HG02885 (cell line): ENCODE data around the gene GRM8.

Experiments
- ATAC-seq: cut with Tn5 transposase; IDR thresholded peaks from one replicate; pipeline ENCODE4 v1.9.1; 2021; ENCODE audit warnings: mild to moderate bottlenecking; ENCODE audit not compliant: unreplicated experiment, poor library complexity

GRM8 gene

DNA sequence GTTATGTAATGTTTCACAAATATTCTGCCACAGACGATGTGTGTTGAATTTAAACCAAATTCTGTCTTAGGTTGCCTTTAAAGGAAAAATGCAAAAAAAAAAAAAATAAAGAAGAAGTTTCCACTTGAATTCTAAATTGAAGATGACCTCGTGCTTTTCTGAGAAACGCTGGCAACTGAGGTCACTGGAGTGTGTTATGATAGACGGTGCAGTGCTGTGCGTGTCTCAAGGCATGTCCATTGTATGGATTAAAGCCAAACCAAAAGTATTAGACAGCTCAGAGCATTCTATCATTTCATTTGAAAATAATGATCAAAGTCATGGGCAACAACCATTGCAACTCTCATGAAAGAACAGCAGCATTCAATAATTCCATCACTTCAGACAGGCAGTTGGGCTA lies 483.9 kb downstream of the GRM8 start:
- ATAC-seq: no peak

DNA sequence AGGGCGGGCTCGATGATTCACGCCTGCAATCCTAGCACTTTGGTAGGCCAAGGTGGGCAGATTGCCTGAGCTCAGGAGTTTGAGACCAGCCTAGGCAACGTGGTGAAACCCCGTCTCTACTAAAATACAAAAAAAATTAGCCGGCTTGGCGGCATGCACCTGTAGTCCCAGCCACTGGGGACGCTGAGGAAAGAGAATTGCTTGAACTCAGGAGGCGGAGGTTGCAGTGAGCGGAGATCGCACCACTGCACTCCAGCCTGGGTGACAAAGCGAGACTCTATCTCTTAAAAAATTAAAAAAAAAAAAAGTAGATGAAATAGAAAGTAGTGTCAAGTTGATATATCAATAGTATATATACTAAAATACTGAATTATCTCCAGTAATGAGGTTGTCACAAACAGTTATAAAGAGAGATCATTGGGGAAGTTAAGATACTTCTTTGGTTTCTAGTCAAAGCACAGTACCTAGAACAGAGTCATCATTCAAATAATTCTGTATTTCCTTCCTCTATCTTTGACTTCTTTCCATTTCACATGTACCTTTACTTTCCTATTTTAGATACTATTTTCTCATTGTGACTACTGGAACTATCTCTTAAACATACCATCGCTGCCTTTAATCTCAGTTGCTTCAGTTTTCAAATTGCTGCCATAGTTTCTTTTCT lies 491.7 kb downstream of the GRM8 start:
- no peak for ATAC-seq

DNA sequence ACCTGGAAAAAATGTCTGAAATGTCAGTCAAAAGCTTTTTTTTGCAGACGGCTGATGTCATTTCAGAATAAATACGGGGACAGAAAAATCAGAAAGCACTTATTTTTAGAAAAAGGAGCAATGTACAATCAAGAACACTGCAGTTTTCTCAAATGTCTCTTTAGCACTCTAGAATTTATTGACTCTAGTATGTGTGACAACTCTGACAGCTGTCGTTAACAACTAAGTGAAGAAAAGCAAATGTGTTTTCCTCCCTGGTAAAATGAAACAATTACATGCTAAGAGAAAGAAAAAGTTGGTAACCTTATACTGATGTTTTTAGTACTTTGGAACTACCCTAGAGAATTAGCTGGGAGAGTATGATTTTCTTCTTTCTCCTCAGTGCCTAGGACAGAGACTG lies 497.4 kb downstream of the GRM8 start:
- ATAC-seq: no peak

DNA sequence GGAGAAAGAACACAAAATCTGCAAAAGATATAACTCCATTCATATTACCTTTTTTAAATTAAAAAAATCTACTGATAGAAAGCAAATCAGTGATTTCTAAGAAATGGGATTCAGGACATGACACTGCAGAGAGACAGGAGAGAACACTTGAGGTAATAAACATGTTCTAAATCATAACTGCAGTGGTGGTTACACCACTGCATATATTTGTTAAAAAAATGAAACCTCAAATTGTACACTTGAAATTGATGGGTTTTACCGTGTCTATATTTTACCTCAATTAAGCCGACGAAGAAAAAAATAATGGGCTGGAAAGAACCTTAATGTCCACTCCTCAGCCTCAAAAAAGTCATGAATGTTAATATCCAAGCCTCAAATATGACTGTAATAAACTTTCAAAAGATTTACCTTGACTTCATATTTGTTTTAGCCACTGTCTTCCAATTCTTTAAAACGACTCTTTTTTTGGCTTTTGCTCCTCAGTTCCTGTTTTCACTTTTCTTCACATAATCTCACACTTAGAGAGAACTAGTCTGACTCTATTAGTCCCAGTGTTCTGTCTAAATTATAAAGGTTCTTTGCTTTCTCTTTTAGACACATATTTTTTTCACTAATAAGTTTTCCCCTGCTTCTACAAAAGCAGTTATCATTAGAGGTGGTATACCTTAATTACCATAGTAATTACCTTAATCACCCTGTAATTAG lies 502.4 kb downstream of the GRM8 start:
- peak; percentile 50 for ATAC-seq

DNA sequence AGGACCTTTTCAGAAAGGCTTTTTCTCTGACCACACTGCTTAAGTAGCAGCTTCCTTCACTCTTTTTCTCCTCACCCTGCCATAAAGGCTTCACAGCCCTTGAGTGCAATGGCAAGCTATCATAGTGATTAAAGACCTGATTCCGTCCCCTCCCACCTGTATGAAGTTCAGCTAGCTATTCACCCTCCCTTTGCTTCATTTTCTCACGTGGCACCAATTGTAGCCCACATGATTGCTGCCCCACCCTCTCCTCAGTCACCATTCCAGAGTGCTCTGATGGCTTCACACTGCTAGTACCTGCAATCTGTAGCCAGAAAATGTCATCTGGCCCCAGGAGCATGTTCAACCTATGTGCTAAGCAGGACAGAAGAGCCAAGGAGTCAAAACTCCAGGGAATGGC lies 523.8 kb downstream of the GRM8 start:
- no peak for ATAC-seq

DNA sequence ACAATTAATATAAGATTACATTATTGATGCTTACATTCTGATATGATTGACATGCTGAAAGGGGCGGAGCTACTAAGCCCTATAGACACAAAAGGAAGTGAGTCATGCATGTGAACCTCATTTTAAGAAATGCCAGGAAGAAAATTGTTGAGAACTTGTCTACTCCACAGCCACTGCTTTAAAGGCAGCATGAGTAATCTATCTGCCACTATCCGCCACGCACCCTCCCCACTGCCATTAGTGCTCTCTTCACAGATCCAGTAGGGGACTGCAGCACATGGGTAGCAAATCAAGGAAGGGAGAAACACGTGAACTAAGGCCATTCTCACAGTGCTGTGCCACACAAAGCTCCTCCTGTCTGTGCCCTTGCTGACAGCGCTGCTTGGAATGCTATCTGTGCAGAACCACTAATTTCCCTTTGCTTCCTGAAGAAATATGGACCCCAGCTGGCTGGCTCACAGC lies 524.8 kb downstream of the GRM8 start:
- no peak for ATAC-seq

DNA sequence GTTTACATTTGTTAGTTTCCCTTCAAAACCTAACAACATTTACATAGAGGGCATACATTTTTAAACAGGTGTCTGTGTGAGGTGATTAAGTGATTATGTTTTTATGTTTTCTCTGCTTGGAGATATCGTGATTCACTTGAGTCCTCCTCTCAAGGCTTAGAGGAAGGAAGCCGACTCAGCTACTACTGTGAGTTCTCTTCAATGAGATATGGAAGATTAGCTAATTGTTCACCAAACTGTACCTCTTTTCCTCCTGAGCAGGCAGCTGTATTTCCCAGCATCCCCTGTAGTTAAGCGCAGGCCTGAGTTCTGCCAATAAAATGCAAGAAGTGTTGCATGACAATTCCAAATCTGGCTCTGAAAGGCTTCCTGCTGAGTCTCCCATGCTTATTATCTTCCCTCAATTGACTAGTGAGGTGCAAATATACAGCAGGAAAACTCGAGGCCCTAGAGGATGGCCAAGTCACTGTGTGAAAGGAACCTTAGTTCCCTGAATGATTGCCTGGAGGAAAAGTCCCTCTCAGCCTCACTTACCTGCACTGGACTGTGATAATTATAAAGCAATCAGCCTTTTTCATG lies 528.7 kb downstream of the GRM8 start:
- ATAC-seq: no peak

DNA sequence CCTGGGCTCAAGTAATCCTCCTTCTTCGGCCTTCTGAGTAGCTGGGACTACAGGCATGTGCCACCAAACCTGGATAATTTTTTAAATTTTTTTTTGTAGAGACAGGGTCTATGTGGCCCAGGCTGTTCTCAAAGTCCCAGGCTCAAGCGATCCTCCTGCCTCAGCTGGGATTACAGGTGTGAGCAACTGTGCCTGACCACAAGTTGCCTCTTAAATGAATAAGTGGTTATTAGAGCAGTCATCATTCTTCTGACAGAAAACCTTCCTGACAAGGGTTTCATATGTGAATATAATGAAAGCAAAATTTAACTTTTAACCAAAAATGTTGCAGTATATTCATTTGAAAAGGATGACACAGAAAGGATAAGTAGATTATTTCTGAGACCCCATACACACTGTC lies 532.5 kb downstream of the GRM8 start:
- ATAC-seq: peak; percentile 91

DNA sequence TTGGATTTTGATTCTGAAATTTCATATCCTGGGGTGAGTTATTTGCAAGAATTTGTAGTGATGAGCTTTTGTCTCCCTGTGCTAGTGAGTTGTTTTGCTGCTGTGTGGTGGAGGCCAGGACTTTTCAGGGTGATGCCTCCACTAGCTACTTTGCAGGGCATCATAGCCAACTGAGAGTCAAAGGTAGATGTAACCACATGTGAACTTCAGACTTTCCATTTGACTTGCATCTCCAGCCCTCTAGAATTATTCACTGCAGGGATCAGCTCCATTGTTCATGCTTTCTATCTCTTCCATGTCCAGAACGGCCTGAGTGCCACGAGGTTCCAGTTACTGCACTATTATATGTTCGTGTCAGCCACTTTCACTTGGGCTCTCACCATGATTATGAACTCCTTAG lies 534.3 kb downstream of the GRM8 start:
- no peak for ATAC-seq

DNA sequence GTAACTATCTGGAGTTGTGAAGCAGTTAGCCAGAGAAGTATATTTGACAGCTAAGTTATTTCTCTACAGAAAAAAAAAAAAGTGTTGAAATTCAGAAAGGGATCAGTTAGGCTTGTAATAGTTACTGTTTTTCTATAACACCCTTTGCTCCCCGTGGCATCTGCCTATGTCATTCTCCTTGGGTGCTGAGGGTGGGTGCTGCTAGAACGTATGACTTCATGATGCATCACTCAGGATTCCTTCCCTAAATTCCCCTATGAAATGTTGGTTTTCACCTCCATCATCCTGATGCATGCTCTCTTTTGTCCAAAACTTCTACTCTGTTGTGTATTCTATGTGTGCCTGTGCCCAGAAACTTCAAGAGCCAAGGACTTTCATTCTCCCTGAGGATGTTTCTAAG lies 536.4 kb downstream of the GRM8 start:
- ATAC-seq: no peak

DNA sequence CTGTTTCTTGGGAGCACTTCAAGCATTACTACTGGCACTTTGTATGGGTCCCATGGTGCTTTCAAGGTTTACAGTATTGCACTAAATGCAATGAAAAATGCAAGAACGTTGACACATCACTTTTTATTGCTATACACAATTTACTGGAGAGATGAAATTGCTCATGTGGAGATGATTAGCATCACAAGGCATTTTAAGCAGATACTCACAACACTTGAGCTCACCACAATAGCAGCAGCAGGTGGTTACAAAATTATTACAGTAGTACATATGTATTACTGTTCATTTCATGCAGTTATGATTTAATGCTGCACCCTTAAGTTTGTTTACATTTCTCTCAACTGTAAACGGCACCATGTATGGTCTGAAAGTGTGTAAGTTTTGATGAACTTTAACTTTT lies 537.7 kb downstream of the GRM8 start:
- no peak for ATAC-seq

DNA sequence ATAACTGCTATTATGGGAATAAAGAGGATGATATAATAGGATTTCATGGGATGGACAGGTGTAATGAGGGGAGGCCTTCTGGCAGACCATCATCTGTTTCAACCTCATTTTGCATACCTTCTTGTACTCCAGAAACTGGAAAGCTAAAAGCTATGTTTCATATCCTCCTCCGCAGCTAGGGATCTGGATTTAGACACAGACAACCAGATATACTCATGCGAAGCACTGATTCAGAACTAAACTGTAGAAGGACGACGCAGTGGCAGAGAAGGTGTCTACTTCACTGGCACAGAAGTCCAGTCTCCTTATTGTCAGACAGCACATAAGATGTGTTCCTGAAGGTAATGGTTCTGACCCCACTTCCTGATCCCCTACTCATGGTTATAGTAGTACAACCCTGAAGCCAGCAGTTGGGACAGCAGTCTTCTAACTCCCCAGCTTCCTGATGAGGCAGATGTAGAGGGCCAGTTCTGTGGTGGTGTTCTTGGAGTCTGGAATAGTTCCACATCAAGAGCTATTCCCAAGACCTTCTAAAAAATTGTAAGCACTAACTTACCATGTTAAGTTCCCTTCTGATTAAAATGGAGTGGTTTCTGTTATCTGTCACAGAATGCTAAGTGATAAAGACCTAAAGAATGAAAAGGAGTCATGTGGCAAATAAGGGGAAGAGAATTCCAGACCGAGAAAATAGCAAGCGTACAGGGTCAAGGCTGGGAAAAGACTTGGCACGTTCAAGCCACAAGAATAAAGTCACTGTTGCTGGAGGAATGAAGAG lies 550.3 kb downstream of the GRM8 start:
- peak; percentile 70 for ATAC-seq

DNA sequence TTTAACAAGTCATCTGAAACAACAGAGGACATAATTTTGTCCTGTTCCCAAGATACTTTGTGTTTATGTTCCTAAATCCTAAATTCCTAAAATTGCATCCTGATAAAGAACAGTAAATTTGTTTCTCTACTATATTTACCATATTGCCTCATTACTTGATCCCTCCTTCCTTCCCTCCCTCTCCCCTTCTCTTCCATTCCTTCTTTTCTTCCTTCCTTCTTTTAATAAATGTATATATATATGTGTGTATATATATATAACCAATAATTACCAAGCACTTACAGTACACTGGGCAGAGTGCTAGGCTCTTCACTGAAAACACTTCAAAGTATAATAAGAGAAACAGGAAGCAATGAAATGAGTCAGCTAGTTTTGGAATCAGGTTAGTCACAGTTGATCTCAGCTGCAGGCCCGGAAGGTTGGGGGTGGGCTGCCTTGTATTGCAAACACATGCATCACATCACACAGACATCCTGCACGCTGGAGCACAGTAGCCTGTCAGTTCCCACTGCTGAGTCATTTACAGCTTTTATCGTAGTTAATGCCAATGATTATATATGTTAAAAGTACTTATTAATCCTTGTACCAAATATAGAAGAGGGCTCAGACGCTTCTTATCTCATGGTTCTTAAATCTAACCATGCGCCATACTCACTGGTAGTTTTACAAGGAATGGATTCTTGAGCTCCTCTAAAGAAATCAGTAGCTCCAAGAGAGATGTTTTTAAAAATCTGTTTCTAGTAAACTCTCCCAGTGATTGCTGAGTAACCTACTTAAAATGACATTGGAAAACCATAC lies 551.7 kb downstream of the GRM8 start:
- peak; percentile 85 for ATAC-seq

DNA sequence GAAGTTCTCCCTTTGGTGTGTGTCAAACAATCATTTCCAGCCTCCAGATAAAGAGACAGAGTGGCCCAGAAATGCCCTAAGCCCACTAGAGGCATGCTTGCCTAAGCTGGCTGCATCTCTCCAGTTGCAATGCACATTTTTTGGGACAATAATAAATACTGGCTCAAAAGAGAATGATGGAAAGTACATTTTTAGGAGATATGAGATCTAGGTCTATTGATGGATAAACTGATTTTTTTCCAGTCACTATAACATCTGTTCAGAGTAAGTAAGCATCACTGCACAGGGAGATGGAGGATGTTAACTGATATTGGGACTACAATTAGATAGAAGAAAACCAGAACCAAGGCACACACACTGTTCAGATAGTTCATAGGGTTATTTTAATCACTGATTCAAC lies 553.0 kb downstream of the GRM8 start:
- ATAC-seq: no peak

DNA sequence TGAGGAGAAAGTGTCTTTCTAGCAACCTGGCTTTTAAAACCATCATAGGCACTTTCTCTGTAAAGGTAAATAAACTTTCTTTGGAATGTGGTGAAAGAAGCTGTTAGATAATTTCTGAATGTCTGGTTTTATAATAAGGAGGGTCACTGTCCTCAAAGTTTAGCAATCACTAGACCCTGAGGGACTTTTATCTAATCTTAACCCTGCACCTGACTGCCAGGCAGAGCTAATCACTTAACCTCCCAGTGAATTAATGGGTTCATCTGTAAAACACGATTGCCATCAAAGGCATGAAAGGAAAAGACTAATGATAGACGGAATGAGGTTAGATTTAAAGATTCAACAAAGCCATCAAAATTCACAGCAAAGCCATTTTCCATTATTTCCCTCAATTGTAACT lies 553.8 kb downstream of the GRM8 start:
- ATAC-seq: no peak

DNA sequence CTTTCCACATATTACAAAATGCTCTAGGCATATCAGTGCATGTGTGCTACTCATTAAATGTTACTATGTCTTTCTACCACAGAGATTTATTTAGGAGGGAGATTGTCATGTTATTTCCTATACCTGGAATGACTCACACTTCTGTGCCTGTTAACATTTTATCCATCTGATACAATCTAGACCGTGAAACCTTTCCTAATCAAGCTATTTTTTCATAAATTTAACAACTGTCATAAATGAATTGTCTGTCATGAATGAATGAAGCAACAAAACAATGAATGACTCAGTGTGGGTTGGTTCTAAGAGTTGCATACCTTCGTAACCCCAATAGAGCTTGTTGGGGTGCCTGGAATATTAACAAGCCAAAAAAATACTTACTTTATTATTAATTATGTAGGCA lies 554.3 kb downstream of the GRM8 start:
- no peak for ATAC-seq

DNA sequence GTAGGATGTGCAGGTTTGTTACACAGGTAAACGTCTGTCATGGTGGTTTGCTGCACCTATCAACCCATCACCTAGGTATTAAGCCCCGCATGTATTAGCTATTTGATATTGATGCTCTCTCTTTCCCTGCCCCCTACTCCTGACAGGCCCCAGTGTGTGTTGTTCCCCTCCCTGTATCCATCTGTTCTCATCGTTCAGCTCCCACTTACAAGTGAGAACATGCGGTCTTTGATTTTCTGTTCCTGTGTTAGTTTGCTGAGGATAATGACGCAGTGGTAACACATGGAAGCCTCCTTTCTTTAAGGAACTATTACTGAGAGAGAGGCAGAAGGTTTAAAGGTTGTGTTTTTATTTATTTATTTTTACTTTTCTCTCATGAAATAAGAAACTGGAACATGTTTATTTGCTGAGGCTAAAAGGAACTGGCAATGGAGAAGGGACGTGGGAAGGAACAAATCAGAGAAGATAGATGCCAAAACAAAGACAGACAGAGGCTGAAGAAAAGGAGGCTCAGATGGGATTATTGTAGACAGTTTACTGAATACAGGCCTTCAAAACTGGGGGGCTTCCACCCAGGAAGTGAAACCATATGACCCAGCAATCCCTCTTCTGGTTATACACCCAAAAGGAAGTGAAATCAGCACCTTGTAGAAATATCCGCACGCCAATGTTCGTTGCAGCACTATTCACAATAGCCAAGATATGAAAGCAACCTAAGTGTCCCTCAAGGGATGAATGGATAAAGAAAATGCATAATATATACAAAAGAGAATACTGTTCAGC lies 556.3 kb downstream of the GRM8 start:
- peak; percentile 47 for ATAC-seq

DNA sequence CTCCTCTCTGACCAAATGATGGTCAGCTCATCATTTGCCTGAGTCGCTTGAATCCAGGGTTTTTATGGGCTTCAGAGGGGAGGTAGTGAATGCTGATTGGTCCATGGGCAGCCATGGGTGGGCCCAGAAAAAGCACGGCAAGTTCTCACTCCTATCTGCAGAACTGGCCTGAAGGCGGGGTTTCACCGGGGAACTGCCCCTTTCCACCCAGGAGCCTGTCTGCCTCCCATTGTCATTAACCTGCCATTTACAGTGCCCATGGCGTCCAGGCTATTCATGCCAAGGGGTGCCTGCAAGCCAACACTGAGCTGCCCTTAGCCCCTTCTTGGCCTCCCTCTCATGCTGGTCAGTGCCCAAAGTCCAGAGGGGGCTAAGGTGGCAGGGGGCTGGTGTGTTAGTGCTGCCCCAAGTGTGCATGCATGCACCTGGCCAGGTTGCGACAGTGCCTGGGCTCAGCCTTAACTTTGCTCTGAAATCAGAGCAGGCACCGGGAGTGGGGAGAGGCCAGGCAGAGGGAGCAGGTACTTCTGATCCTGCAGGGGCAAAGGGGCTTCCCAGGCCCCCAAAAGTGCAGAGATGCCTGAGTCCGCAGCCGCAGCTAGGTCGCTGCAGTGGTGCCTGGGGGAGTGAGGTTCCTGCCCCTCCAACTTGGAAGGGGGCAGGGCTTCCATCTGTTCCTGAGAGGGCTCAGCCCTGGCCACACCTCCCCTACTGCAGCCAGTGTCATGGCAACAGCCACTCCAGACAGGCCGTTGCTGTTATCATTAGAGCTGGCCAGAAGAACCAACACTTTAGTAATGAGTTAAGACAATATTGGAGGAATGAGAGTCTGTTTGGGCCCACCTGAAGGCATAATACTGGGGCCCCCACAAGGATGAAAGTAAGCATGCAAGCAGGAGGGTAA lies 561.6 kb downstream of the GRM8 start:
- ATAC-seq: no peak

DNA sequence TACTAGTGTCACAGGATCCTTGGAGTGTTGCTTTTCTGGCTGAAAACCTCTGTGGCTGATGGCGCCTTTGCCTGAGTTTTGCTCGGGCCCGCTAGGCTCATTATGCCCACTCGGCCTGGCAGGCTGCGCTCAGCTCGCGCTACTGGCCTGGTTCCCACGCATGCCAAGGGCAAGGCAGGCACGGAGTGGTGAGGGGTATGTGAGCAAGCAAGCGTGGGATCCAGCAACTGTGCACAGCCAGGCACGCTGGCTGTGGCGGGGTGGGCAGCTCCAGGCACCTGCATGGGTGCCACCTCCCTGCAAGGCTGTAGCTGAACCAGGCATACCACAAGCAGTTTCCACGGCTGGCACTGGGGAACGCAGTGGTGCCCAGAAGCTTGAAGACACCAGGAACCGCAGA lies 562.6 kb downstream of the GRM8 start:
- no peak for ATAC-seq
